RWPE2 (cell line): ENCODE measurements around the gene SCFD2.
"Not testable (repeated sequence)": the region's sequence is repeated elsewhere in the genome, so short reads cannot be mapped to it uniquely, and the experiment has no call there.

Source experiments
- ATAC-seq: fragments of 200-7000 bp; cut with Tn5 transposase; 3 replicates; pipeline ENCODE4 v1.9.1; 2021; ENCODE audit warnings: low read depth
- DNase-seq: peaks from one replicate; pipeline ENCODE4 v3.0.0-alpha.2; 2020; ENCODE audit warnings: low spot score
- H3K27ac ChIP-seq: fragments of 450-650 bp; 2 replicates; pipeline ENCODE4 v1.5.1; 2017; ENCODE audit warnings: mild to moderate bottlenecking; ENCODE audit not compliant: poor library complexity, severe bottlenecking
- H3K27me3 ChIP-seq: fragments of 250-450 bp; sonication (Bioruptor Pico); 2 replicates; pipeline ENCODE4 v1.5.1; 2021; ENCODE audit warnings: mild to moderate bottlenecking, moderate library complexity; ENCODE audit not compliant: insufficient read depth, poor library complexity, severe bottlenecking
- H3K36me3 ChIP-seq: fragments of 250-450 bp; sonication (Bioruptor Pico); 2 replicates; pipeline ENCODE4 v1.5.1; 2020; ENCODE audit warnings: low read depth, mild to moderate bottlenecking, moderate library complexity
- H3K4me1 ChIP-seq: fragments of 250-450 bp; sonication (Bioruptor Pico); 2 replicates; pipeline ENCODE4 v1.5.1; 2021; ENCODE audit warnings: mild to moderate bottlenecking, moderate library complexity; ENCODE audit not compliant: insufficient read depth, poor library complexity, severe bottlenecking
- H3K4me3 ChIP-seq: fragments of 250-450 bp; sonication (Bioruptor Pico); 2 replicates; pipeline ENCODE4 v1.5.1; 2021; ENCODE audit warnings: mild to moderate bottlenecking, moderate library complexity; ENCODE audit not compliant: severe bottlenecking
- H3K9me3 ChIP-seq: fragments of 250-450 bp; sonication (Bioruptor Pico); 2 replicates; pipeline ENCODE4 v1.5.1; 2021; ENCODE audit warnings: mild to moderate bottlenecking, moderate library complexity; ENCODE audit not compliant: severe bottlenecking
- TF ChIP-seq, protein P1 (sequence below): fragments of 450-650 bp; IDR thresholded peaks from one replicate; pipeline ENCODE4 v1.5.1; 2017; ENCODE audit warnings: mild to moderate bottlenecking, moderate library complexity; ENCODE audit not compliant: poor library complexity, severe bottlenecking

Gene SCFD2

DNA sequence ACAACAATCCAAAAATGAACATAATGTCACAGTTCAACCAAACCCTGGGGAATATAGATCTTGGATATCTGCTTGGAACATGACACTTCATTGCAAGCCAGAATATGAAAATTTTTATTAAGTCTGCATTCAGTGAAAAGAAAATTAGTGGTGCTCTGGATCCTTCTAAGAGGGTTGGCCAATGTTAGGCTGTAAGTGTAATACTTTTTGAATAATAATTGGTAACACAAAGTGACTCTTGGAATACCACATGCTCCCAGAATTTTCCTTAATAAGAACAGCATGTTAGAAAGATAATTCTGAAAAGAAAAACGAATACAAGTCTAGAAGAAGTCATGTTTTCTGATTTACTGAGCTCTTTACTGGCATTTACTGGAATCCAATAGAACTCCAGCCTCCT lies 328.0 kb downstream of the SCFD2 start:
- no peak overlapping the region for H3K27ac ChIP-seq
- no peaks in the 10 kb centered on the region for H3K27me3 ChIP-seq
- H3K9me3 ChIP-seq = no peaks in the 10 kb centered on the region
- TF ChIP-seq, protein P1, sequence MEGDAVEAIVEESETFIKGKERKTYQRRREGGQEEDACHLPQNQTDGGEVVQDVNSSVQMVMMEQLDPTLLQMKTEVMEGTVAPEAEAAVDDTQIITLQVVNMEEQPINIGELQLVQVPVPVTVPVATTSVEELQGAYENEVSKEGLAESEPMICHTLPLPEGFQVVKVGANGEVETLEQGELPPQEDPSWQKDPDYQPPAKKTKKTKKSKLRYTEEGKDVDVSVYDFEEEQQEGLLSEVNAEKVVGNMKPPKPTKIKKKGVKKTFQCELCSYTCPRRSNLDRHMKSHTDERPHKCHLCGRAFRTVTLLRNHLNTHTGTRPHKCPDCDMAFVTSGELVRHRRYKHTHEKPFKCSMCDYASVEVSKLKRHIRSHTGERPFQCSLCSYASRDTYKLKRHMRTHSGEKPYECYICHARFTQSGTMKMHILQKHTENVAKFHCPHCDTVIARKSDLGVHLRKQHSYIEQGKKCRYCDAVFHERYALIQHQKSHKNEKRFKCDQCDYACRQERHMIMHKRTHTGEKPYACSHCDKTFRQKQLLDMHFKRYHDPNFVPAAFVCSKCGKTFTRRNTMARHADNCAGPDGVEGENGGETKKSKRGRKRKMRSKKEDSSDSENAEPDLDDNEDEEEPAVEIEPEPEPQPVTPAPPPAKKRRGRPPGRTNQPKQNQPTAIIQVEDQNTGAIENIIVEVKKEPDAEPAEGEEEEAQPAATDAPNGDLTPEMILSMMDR = no peak
- no peak for DNase-seq
- ATAC-seq = no peak
- H3K4me1 ChIP-seq = no peaks in the 10 kb centered on the region
- H3K4me3 ChIP-seq = no peak overlapping the region
- no peaks in the 10 kb centered on the region for H3K36me3 ChIP-seq

DNA sequence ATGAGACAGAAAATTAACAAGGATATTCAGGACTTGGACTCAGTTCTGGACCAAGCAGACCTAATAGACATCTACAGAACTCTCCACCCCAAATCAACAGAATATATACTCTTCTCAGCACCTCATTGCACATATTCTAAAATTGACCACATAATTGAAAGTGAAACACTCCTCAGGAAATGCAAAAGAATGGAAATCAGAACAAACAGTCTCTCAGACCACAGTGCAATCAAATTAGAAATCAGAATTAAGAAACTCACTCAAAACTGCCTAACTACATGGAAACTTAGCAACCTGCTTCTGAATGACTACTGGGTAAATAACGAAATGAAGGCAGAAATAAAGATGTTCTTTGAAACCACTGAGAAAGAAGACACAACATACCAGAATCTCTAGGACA lies 333.0 kb downstream of the SCFD2 start:
- not testable (repeated sequence) for H3K27ac ChIP-seq, DNase-seq, ATAC-seq, H3K27me3 ChIP-seq, H3K4me3 ChIP-seq, H3K4me1 ChIP-seq, H3K36me3 ChIP-seq, H3K9me3 ChIP-seq

DNA sequence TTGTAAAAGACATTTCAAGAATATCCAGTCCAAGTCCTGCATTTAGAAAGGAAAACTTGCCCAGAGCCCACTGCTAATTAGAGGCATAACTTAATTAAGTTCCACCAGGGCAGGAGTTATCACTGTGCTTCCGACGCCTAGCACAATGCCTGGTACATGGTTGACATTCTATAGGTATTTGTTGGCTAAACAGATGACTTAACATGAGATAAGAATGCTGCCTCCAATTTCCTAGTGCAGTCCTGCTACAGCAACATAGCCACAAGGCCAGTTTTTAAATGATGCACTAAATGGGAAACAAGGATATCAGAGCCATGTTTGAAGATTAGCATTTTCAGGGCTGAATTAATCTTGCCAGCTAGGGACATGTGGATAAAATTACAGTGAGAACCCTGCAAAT lies 339.6 kb downstream of the SCFD2 start:
- DNase-seq = no peak
- Histone ChIP-seq H3K27ac (no peak overlapping the region), H3K36me3 (no peaks in the 10 kb centered on the region), H3K27me3 (no peaks in the 10 kb centered on the region), H3K4me1 (no peaks in the 10 kb centered on the region), H3K9me3 (no peaks in the 10 kb centered on the region), H3K4me3 (no peak overlapping the region)
- ATAC-seq = no peak
- TF ChIP-seq, protein P1 = no peak

DNA sequence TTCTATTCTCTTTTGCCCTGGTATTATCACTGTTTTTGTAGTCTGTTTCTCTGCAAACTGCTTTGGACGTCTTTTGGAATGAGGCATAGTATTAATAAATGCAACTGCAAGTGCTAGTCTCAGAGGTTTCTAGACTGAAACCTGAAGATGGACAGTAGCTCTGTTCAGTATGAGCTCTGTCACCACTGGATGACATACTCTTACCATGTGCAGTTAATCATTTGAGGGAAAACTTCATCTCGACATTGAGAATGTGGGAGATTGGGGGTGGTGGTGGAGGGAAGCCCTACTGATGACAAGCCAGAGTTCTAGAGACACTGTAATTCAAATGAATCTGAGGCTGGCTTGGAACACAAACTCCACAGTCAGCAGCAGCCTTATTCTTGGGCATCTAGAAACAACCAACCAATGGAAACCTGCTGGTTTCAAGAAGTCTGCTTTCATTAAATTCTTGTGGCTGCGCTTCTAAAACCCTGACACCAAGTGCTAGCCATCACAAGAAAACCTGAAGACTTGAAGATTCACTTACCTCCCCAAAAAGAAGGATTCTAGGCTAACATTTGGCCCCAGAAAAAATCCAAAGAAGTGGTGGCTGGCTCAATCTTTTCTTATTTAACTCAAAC lies 342.1 kb downstream of the SCFD2 start:
- TF ChIP-seq, protein P1 = no peak
- Histone ChIP-seq H3K9me3 (no peaks in the 10 kb centered on the region), H3K27ac (no peak overlapping the region), H3K36me3 (no peaks in the 10 kb centered on the region), H3K27me3 (no peaks in the 10 kb centered on the region), H3K4me3 (no peak overlapping the region), H3K4me1 (peaks cover 4% of the 10 kb centered on the region)
- ATAC-seq (no peak), DNase-seq (no peak)

DNA sequence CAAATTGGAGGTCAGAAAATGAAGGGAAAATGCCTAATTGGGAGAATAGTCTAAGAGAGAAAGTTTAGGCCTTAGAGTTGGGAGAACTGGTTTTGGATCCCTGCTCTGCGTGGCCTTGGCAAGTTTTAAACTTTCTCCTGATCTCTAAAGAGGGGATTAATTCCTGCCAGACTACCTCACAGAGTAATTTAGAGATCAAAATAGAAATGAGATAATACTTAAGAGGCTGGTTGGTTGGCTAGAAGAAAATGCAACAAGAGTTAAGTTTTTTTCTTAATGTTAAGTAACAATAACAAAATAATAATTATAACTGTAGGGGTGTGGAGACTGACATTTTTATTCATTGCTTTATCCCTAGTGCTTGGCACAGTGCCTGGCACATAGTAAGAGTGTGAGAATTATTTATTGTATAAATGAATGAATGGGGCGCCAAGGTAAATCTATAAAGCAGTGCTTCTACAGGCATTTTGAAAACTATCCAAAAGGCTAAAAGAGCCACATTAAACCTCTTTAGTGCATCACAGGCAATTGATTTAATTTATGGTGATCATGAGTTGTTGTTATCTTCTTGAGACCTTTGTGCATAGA lies 343.3 kb downstream of the SCFD2 start:
- H3K36me3 ChIP-seq = no peaks in the 10 kb centered on the region
- H3K4me3 ChIP-seq = no peak overlapping the region
- peaks cover 4% of the 10 kb centered on the region for H3K4me1 ChIP-seq
- no peak overlapping the region for H3K27ac ChIP-seq
- H3K9me3 ChIP-seq = no peaks in the 10 kb centered on the region
- TF ChIP-seq, protein P1 = no peak
- DNase-seq (no peak), ATAC-seq (no peak)
- H3K27me3 ChIP-seq = no peaks in the 10 kb centered on the region
